Cerebellar cortex (tissue), 1 donor: ENCODE measurements around the gene MAN2A2.

ENCODE experiments used
- DNase-seq: peaks from one replicate; pipeline ENCODE4 v3.0.0-alpha.2; 2015; ENCODE audit warnings: low spot score

Gene MAN2A2

DNA sequence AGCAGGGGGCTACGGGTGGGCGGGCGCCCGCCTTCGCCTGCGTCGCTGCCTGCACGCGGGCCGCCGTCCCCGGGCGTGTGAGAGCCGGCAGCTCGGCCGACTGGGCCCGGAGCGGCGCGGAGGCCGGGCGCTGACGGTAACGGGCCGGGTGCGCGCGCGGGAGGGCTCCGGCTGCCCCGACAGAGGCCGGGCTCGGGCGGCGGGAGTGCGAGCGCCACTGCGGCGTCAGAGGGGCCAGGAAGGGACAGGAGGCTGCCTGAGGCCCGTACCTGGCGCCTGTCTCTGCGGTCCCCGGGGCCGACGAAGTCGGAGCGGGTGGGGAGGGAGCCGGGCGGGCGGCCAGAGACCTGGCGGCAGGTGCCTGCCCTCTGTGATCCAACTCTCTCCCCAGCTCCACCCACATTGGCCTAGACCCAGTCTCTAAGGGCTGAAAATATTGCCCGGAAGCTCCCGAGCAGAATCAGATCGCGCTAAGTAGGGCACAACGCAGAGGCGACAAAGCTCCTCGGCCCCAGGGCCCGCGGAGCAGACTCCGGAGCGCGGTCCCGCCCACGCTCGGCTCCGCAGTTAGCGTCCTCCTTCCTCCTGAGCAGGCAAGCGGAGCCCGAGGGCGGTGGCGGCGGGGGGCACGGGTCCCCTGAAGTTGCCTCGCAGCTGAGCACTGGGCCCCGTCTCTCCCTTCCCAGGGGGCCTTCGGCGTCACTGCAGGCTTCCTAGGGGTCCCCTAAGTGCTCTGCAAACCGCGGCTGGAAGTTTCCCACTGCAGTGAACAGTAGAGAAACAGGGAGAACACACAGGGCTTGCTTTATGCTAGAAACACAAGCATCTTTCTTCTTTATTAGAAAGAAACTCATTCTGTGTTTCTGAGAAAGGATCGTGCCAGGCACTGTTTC, at the start of gene MAN2A2:
Gene MAN2A2 (plus strand): TSS at position 463 of the 893 bp plus-strand sequence. CDS start 906 bp downstream, outside the sequence.
- peak; percentile 72 for DNase-seq

DNA sequence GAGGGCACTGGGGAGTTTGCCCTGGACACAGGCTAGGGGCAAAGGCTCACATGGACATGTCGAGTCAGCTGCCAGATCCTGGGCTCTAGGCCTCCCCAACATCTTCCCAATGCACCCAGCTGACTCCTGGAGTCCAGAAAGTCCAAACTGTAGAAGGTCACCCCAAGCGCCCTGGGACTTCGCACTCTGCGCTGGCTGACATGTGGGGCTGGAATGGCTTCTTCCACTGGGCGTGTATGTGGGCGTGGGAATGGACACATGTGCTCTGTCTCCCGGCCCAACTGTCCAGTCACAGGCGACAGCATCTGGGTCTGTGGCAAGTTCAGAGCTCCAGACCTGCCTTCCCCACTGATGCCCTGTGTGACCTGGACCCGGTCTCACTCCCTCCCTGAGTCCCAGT, 48.0 kb upstream of the MAN2A2 start:
- no peak for DNase-seq

- no peak for DNase-seq
These were observed 45.8 kb upstream of the MAN2A2 start for GRCh38 chr15:90857337-90857736.

- DNase-seq, result no peak
These were observed 45.1 kb upstream of the MAN2A2 start for GRCh38 chr15:90857883-90858443.

DNA sequence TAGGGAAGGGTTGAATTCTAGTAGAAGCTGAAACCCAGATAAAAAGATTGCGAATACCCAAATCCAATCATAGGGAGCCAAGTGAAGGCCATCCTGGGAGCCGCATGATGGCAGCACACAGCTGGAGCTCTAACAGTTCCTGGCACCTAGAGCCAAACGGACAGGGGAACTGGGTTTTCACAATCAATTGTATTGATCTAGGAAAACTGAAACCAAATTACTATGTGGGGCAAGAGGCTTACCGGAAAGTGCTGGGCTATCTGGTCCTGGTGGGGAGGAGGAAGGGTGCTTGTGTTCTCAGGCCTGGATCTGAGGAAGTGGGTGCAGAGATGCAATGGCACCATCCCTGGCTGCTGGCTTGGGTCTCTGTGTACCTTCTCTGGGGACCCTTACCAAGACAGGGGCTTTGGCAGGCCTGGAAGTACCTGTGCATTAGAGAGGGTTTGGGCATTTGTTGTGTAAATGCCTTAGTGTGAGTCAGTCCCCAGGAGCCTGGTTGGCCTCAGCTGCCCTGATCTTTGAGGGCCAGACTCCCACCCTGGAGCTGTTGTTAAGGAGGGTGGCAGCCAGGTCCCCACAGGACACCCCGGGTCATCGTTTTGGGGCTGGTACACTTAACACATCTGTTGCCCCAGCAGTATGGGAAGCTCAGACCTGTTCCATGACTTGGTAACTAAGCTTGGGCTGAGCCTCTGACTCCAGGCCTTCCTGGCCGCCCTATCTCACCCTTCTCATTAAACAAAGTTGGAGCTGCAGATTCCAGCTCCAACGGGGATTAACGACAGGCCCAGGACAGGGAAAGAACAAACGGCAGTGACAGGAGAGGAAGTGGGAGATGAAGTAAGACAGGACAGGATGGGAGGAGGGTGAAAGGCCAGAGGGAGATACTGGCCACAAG, 43.6 kb upstream of the MAN2A2 start:
- DNase-seq, result no peak

GRCh38 chr15:90860450-90860849, 42.7 kb upstream of the MAN2A2 start:
- DNase-seq, result no peak

GRCh38 chr15:90860942-90861675, 42.0 kb upstream of the MAN2A2 start:
- DNase-seq, result no peak

GRCh38 chr15:90862487-90862886, 40.6 kb upstream of the MAN2A2 start:
- DNase-seq, result no peak

GRCh38 chr15:90862964-90863778, 39.9 kb upstream of the MAN2A2 start:
- no peak for DNase-seq

DNA sequence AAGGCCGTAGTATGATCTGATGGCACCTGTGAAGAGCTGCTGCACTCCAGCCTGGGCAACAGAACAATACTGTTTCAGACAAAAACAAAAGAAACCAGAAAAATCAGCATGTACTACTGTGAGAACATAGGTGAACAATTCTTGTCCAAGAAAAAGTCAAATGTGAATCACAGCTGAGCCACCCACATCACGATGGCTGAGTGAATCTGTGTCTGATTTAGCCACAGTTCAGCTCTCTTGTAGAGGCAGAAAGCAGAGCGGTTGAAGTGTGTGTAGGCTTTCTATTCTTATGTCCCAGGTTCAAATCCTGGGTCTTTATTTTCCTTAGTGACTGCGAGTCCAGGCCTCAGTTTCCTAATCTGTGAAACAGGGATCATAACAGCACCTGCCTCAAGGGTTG, 39.1 kb upstream of the MAN2A2 start:
- no peak for DNase-seq

DNA sequence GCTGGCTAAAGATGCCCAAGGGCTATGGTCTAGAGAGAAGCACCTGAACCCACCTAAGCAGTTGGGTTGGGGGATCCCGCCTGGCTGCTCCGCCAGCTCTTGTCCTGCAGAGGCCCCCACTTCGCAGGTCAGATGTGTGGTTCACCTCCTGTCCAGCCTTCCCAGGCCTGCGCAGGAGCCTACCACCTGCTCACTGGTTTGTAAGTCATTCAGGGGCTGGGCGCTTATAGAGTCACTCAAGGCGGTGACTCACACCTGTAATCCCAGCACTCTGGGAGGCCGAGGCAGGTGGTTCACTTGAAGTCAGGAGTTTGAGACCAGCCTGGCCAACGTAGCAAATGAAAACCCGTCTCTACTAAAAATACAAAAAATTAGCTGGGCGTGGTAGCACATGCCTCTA, 38.6 kb upstream of the MAN2A2 start:
- no peak for DNase-seq

GRCh38 chr15:90865702-90866101, 37.4 kb upstream of the MAN2A2 start:
- no peak for DNase-seq

DNA sequence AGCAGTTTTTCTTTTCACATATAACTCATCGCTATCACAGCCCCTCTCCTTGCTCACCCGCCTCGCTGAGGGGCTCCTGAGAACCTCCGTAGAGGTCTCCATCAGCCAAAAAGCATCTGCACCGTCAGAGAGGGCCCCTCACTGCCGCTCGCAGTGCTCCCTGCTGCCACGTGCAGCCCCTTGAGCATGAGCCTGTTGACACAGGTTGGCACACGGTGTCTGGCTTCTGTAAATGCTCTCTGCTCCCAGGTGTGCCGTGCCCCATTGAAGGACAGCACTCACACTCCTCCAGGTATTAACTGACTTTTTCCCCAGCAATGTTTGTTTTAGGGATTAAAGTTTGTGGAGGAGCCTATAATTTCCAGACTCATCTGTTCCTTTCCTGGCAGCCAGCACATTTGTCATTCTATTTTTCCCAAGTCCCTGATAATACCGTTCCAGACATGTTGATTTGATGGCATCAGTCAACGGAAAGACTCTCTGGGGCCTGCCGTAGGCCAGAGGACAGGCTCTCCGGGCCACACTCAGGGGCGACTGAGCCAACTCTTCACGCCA, 36.9 kb upstream of the MAN2A2 start:
- DNase-seq, result no peak

GRCh38 chr15:90866800-90867199, 36.3 kb upstream of the MAN2A2 start:
- no peak for DNase-seq

GRCh38 chr15:90868261-90868689, 34.8 kb upstream of the MAN2A2 start, which contains the start of gene FURIN:
FURIN (plus strand) TSS chr15:90868588; CDS start chr15:90875741, 7,153 bp downstream.
- no peak for DNase-seq

DNA sequence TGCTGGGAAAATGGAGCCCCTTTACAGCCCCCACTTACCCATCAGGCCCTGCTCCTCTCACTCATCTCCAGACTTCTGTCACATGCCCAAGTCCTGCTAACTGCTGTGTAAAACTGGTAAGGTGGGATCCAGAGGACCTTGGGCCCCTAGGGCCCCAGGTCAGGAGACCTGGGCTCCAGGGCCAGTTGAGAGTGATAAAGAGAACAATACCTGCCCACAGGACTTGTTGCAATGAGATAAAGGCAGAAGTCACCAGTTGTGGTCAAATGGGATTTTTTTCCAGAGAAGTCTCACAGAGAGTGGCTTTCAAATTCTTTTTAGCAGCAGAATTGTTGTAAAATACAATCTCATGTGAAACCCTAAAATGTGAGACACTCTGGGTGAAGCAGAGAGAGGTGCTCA, 34.0 kb upstream of the MAN2A2 start:
- DNase-seq, result no peak

- DNase-seq, result no peak
These were observed 33.3 kb upstream of the MAN2A2 start for GRCh38 chr15:90869601-90870353.

DNA sequence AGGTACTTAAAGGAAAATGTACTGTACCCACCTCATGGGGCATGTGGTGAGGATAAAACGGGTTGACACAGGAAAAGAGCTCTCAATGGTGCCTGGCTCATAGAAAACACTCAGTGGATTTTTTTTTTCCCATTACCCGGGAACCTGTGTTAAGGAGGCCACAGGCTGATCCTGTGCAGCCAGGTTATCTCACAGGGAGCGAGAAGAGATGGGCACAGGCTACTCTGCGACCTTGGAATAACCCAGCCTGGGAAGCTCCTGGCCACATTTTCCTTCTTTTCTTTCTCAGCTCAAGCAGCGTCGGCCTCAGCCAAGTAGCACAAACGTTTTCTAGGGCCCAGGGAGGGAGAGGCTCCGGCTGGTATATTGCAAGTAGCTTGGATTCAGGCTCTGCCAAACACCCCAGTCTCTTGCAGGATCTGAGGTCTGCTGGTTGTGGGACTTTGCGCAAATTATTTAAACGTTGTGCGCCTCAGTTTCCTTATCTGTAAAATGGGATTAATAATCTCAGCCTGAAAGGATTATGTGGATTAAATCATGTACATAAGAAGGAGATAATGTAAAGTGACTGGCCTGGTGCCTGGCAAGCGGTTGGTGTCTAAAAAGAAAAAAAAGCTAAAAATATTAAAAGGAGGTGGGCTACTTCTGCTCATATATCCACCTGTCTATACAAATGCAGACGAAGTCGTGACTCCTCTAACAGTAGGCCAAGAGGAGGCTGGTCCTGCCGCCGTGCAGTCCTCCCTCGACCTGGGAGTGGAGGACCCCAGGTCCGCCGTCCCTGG, 32.6 kb upstream of the MAN2A2 start:
- peak; percentile 36 for DNase-seq
